SK-N-SH (cell line): ENCODE results near the gene GRM2.

Experiments used
- EP300 ChIP-seq, 2 experiments: IDR thresholded peaks; 2 replicates each; pipeline versions ENCODE4 v1.4.0 to v1.6.1; 2012; ENCODE audit warnings: borderline replicate concordance in 1 of 2, low read depth in 1 of 2, low read length in 1 of 2
- POLR2AphosphoS5 ChIP-seq: IDR thresholded peaks from 2 replicates; pipeline ENCODE4 v1.6.1; 2012; ENCODE audit warnings: low read depth, low read length
- TF ChIP-seq, protein P1 (sequence below): fragments of 200-600 bp; sonication (generic); IDR thresholded peaks from 2 replicates; pipeline ENCODE4 v1.6.1; 2017; ENCODE audit warnings: antibody characterized with exemption, mild to moderate bottlenecking, moderate library complexity

DNA sequence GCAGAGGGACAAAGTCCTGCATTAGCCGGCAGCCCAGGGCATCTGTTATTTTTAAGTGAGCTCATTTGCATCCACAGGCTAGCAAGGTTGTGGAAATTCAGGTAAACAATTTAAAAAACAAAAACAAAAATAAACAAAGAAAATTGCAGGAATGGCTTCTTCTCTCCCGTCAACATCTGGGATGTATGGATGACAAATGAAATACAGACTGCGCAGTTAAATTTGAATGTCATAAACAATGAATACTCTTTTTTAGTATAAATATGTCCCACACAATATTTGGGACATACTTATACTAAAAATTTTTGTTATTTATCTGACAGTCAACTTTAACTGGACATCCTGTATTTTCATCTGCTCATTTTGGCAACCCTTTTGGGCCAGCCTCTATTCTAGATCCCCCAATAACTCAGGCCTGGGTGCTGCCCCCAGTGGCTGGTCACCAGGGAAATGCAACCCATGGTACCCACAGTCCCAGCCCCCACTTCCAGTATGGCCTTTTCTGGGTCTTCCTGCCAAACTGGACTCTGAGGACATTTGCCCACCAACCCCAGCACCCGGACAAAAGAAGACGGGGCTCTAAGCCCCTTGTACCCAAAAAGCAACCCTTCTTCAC is 12.7 kb downstream of the GRM2 start:
- TF ChIP-seq, protein P1, sequence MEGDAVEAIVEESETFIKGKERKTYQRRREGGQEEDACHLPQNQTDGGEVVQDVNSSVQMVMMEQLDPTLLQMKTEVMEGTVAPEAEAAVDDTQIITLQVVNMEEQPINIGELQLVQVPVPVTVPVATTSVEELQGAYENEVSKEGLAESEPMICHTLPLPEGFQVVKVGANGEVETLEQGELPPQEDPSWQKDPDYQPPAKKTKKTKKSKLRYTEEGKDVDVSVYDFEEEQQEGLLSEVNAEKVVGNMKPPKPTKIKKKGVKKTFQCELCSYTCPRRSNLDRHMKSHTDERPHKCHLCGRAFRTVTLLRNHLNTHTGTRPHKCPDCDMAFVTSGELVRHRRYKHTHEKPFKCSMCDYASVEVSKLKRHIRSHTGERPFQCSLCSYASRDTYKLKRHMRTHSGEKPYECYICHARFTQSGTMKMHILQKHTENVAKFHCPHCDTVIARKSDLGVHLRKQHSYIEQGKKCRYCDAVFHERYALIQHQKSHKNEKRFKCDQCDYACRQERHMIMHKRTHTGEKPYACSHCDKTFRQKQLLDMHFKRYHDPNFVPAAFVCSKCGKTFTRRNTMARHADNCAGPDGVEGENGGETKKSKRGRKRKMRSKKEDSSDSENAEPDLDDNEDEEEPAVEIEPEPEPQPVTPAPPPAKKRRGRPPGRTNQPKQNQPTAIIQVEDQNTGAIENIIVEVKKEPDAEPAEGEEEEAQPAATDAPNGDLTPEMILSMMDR: peak; percentile 7
- TF ChIP-seq EP300 (IDR thresholded peaks at IDR 0.05; ENCODE audit: borderline replicate concordance in 1 of 2, low read depth in 1 of 2, low read length in 1 of 2): no peak
- no peak for TF ChIP-seq POLR2AphosphoS5
